NOMO-1 treated with dmso at 0.1 percent for 144 hours (cell line): ENCODE results near the gene KLRC4.
"Not testable (repeated sequence)": the region's sequence is repeated elsewhere in the genome, so short reads cannot be mapped to it uniquely, and the experiment has no call there.

Experiments used
- DNase-seq: peaks from one replicate; lab custom pipeline; 2025; ENCODE audit not compliant: unreplicated experiment; lab: John Stamatoyannopoulos, UW

Gene KLRC4

DNA sequence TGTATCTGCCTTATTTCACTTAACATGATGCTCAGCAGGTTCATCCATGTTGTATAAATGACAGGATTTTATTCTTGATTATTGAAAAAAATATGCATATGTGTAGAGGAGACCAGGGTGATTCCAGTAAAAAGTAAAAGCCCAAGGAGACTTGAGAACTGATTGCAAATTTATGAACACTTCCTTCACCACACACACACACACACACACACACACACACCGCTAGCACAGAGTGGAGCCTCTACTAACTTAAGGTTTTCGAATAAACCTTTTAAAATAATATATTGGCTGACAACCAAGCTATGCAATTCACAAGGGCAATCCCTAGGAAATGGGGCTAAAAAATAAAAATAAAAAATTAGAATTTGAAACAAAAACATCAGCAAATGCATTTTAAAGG lies 11.4 kb downstream of the KLRC4 start:
- no peak for DNase-seq

- no peak for DNase-seq
Observed at GRCh38 chr12:10397296-10397695, 12.3 kb downstream of the KLRC4 start.

- DNase-seq: not testable (repeated sequence)
Observed at GRCh38 chr12:10396176-10396575, 13.4 kb downstream of the KLRC4 start.

- peak; percentile 56 for DNase-seq
Observed at GRCh38 chr12:10395390-10395998, 14.1 kb downstream of the KLRC4 start.

DNA sequence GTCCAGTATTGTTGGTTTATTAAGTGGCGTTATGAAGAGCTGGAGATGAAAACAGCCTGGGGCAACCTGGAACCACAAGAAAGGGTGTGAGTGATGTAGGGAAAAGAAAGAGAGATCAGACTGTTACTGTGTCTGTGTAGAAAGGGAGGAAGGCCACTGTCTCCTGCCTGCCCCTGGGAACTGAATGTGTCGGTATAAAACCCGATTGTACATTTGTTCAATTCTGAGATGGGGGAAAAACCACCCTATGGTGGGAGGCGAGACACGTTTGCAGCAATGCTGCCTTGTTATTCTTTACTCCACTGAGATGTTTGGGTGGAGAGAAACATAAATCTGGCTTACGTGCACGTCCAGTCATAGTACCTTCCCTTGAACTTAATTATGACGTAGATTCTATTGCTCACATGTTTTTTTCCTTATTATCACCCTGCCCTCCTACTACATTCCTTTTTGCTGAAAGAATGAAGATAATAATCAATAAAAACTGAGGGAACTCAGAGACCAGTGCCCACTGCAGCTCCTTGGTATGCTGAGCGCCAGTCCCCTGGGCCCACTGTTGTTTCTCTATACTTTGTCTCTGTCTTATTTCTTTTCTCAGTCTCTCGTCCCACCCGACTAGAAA lies 14.9 kb downstream of the KLRC4 start:
- not testable (repeated sequence) for DNase-seq

DNA sequence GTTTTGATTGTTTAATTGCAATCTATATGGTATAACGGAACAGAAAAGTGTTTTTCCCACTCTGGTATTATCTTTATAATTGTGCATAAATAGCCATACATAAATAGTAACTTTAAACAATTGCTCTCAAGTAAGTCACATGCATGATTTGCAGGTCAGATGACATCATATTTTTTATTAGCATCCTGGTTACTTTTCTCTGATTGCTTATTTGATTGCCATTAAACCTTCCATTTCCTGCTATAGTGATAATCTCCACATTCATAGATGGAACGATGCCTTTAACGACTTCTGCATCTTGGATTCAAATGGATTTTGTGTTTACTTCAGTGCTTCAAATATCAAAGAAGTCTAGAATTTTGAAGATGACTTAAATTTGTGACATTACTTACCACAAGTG lies 16.3 kb downstream of the KLRC4 start:
- DNase-seq: no peak

DNA sequence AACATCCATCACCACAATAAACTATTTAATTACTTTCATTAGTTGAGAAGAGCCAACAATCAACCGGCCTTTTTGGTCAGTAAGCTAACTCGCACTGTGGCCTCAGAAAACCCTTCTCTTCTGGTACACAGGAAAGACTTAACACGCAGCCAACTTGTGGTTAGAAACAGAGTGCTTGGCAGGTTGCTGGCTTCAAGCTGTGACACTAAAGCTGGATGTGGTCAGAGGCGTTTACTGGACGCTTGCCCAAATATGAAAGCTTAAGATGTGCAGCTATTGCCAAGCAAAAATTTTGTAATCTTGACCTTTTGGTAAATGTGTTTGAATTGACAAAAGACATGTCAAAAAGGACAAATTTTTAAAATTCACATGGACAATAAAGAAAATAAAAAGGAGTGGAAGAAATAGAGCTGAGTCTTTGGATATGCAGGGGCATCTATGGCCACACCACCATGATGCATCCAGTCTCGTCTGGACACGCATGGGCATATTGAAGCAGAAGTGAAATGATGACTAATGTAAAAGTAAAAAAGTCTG lies 17.1 kb downstream of the KLRC4 start:
- peak; percentile 51 for DNase-seq

DNA sequence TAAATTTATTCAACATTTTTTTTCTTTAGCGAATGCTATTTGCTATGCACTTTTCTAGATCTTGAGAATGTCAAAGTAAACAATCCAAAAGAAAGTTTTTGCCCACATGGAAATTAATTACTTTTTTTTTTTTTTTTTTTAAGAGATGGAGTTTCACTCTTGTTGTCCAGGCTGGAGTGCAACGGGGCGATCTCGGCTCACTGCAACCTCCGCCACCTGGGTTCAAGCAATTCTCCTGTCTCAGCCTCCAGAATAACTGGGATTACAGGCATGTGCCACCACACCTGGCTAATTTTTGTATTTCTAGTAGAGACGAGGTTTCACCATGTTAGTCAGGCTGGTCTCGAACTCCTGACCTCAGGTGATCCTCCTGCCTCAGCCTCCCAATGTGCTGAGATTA lies 18.6 kb downstream of the KLRC4 start:
- DNase-seq: not testable (repeated sequence)

GRCh38 chr12:10389904-10390303 lies 19.7 kb downstream of the KLRC4 start, which contains the start of gene KLRK1:
Gene KLRK1 (minus strand): TSS chr12:10390041. CDS start chr12:10388810, 1,231 bp downstream.
- no peak for DNase-seq

DNA sequence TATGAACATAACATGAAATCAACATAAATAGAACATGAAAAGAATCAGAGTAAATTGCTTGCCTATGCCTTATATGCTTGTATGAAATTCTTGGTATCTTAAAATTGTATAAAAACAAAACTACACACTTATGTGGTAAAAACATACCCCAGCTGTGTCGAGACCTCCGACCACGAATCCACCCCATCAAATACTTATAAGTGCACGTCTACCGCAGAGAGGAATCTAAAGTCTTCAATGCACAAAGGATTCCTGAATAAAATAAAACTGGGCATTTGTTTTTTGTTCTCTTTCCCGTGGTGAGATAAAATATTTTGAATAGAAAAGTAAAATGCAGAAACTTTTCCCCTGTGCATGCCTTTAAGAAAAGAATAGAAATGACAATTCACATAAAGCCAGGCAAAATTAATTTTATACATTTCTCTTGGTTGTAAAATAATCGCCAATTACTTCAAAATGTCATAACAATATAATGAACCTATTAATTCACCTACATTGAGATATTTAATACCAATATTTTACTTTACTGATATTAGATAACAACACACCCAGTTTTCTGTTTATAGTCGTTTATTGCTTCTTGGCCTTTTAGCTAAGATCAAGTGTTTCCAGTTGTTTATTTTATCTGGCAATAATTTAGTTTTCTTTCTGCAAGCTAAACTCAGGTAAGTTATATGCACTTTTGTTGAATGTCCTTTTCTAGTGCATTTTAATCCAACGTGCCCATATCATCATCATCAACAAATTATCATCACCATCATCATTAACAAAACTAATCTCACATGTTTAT lies 20.7 kb downstream of the KLRC4 start:
- no peak for DNase-seq

- not testable (repeated sequence) for DNase-seq
Observed at GRCh38 chr12:10387498-10387897, 22.1 kb downstream of the KLRC4 start.

DNA sequence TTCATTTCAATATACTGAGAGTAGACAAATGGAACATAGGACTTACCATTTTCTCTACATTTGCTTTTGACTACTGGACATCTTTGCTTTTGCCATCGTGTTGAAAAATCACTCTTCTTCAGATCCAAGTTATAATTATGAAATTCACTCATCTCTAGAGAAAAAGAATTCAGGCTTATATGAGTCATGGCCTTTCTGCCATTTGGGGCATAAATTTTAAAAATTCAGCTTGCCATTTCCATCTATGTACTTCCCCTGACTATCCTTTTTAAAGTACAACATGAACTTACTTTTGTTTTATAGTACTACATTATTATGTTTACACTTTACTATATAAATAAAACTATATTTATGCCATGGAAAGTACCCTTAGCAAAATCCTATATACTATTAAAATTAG lies 22.7 kb downstream of the KLRC4 start:
- no peak for DNase-seq

- no peak for DNase-seq
Observed at GRCh38 chr12:10385166-10385613, 24.4 kb downstream of the KLRC4 start.

DNA sequence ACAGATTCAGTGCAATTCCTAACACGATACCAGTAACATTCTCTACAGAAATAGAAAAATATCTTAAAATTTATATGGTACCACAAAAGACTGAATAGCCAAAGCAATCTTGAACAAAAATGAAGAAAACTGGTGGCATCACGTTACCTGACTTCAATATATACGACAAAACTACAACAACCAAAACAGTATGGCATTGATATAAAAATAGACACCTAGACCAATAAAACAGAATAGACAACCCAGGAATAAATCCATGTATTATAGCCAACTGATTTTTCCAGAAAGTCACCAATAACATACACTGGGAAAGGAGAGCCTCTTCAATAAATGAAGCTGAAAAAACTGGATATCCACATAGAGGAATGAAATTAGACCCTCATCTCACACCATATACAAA lies 25.4 kb downstream of the KLRC4 start:
- no peak for DNase-seq

GRCh38 chr12:10381928-10382628 lies 27.5 kb downstream of the KLRC4 start:
- DNase-seq: no peak

GRCh38 chr12:10378737-10379136 lies 30.8 kb downstream of the KLRC4 start:
- not testable (repeated sequence) for DNase-seq

DNA sequence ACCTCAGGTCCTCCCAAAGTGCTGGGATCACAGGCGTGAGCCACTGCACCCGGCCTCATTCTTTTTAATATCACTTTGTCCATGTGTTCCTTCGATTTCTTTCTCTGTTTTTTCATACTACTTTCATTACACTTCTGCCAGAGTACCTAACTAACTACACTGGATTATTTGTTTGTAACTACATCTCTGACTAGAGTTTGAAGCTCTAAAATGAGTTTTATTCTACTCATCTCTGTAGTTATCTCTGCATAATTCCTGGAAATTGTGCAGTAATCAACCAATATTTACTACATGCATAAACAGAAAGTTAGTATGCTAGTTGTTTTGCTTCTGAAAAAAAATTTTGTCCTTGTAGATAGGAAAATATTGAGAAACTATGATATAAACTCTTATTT lies 34.9 kb downstream of the KLRC4 start:
- DNase-seq: no peak

DNA sequence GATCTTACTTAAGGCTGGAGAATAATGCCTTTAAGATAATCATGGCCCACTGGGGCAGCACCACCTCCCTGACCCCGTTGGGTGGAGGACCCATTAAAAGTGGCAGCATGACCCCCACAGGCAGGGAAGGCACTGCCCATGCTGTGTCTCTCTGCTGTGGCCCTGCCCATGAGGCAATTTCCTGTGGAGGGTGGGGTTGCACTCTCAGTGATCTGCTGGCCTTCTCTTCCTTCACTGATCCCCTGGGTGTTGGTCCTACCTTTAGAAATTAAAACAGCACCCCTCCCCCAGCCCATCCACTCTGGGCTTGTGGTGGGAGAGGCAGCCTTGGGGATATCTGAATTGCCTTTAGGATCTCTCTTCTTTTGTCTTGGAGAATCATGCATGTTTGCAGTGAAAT lies 37.0 kb downstream of the KLRC4 start:
- no peak for DNase-seq

DNA sequence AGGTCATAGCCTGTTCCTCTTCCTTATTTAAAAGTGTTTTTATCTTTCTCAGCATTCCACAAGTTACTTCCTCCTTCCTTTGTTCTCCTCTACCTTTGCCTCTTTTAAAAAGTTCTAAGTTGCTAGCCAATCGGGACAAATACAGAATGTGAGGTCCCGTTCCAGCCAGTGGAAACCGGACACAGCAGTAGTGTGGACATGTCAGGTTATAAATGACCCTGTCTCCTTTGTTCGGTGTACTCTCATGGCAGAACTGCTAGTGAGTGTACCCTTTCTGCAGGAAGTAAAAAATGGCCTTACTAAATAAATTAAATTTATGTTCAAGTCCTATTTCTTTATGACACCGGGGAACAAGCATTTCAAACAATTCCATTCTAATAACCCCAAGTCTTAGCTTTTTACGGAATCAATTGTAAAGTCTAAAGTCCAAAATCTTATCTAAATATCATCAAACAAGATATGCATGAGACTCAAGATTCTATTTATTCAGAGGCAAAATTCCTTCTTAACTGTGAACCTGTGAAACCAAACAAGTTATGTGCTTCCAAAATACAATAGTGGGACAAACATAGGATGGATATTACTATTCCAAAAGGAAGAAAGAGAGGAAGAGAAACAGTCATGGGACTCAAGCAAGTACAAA lies 37.5 kb downstream of the KLRC4 start:
- not testable (repeated sequence) for DNase-seq

DNA sequence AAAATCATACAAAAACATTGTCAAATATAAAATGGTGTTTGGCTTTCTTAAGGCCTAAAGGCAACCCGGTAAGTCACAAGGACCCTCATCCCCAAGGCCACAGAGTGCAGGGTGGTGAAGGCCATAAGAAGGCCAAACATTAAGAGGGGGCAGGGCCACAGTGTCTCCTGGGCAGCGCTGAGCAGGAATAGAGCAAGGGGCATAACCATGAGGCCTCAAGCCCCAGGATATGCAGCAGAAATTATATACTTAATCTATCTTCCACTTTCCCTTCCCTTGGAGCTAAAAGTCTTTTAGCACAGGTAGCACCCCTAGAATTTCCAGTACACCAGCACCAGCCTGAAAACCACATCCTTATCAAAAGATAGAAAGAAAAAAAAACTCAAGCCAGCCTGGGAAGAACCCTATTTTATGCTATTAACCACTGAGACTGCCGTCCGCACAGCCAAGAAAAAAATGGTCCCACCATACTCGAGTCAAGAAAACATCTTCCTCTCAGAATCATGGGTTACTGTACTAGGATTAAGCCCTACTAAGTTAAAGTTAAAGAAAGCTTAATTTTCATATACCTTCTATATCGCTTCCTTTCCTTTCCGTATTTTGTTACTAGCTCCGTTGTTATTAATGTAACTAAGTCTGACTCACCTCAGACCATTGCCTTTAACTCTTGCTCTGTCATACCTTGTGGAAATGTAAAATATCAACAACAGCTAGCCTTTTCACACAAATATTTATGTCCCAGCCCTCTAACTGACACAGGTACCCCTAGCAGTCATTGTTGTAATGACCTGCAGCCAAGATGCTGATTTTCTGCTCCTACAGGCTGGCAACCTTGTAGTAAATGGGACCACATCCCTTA lies 39.8 kb downstream of the KLRC4 start:
- DNase-seq: no peak
